Mesendoderm (in vitro differentiated cells): Measurements from ENCODE around the gene SPRR1A.

Source experiments
- DNase-seq: peaks from one replicate; pipeline ENCODE4 v3.0.0; 2013
- H2AK5ac ChIP-seq: 2 replicates; pipeline ENCODE4 v1.6.1; 2013; ENCODE audit warnings: low read length, inconsistent platforms
- H2BK120ac ChIP-seq: 2 replicates; pipeline ENCODE4 v1.6.1; 2013; ENCODE audit warnings: low read depth, mild to moderate bottlenecking, low read length, moderate library complexity, mixed read lengths
- H2BK15ac ChIP-seq: replicated peaks from 2 replicates; pipeline ENCODE4 v1.6.1; 2013; ENCODE audit warnings: low read depth, mild to moderate bottlenecking, moderate library complexity
- H2BK5ac ChIP-seq: 2 replicates; pipeline ENCODE4 v1.6.1; 2013; ENCODE audit warnings: low read length, inconsistent platforms
- H3K18ac ChIP-seq: 2 replicates; pipeline ENCODE4 v1.6.1; 2013; ENCODE audit warnings: mild to moderate bottlenecking, low read length, mixed read lengths
- H3K23ac ChIP-seq: one replicate; pipeline ENCODE4 v1.6.1; 2013; ENCODE audit warnings: low read length
- H3K27ac ChIP-seq: 2 replicates; pipeline ENCODE4 v1.5.1; 2013; ENCODE audit warnings: low read depth, mild to moderate bottlenecking, inconsistent platforms, low read length, moderate library complexity
- H3K27me3 ChIP-seq: 2 replicates; pipeline ENCODE4 v1.6.1; 2013; ENCODE audit warnings: low read length, control low read depth, mild to moderate bottlenecking, inconsistent platforms; ENCODE audit not compliant: insufficient read depth, poor library complexity
- H3K36me3 ChIP-seq: 2 replicates; pipeline ENCODE4 v1.6.1; 2013; ENCODE audit warnings: low read length, inconsistent platforms; ENCODE audit not compliant: control insufficient read depth, insufficient read depth
- H3K4ac ChIP-seq: one replicate; pipeline ENCODE4 v1.6.1; 2013; ENCODE audit warnings: low read depth, mild to moderate bottlenecking, low read length, moderate library complexity
- H3K4me1 ChIP-seq: 2 replicates; pipeline ENCODE4 v1.6.1; 2013; ENCODE audit warnings: low read depth, low read length, inconsistent platforms; ENCODE audit not compliant: control insufficient read depth
- H3K4me2 ChIP-seq: 2 replicates; pipeline ENCODE4 v1.6.1; 2013; ENCODE audit warnings: low read length
- H3K4me3 ChIP-seq: 2 replicates; pipeline ENCODE4 v1.5.1; 2013; ENCODE audit warnings: mild to moderate bottlenecking, low read length
- H3K56ac ChIP-seq: one replicate; pipeline ENCODE4 v1.6.1; 2013; ENCODE audit warnings: low read length
- H3K79me1 ChIP-seq: 2 replicates; pipeline ENCODE4 v1.6.1; 2013; ENCODE audit warnings: low read length, inconsistent platforms
- H3K79me2 ChIP-seq: 2 replicates; pipeline ENCODE4 v1.6.1; 2013; ENCODE audit warnings: mild to moderate bottlenecking, low read length; ENCODE audit not compliant: control insufficient read depth, insufficient read depth
- H3K9ac ChIP-seq: 2 replicates; pipeline ENCODE4 v1.6.1; 2013; ENCODE audit warnings: low read length, inconsistent platforms
- H4K5ac ChIP-seq: one replicate; pipeline ENCODE4 v1.6.1; 2013; ENCODE audit warnings: low read length
- H4K8ac ChIP-seq: one replicate; pipeline ENCODE4 v1.6.1; 2013; ENCODE audit warnings: low read depth, mild to moderate bottlenecking, control low read depth, low read length, moderate library complexity
- WGBS: extraction: QIAGEN DNeasy Blood & Tissue Kit; methylation state at CpG from one replicate; pipeline ENCODE4 v1.1.7; 2013; ENCODE audit warnings: low lambda C conversion rate, missing lambda C conversion rate; ENCODE audit not compliant: insufficient coverage; ENCODE audit errors: extremely low coverage; 5-methylcytosine and 5-hydroxymethylcytosine counted together

The SPRR1A gene

DNA sequence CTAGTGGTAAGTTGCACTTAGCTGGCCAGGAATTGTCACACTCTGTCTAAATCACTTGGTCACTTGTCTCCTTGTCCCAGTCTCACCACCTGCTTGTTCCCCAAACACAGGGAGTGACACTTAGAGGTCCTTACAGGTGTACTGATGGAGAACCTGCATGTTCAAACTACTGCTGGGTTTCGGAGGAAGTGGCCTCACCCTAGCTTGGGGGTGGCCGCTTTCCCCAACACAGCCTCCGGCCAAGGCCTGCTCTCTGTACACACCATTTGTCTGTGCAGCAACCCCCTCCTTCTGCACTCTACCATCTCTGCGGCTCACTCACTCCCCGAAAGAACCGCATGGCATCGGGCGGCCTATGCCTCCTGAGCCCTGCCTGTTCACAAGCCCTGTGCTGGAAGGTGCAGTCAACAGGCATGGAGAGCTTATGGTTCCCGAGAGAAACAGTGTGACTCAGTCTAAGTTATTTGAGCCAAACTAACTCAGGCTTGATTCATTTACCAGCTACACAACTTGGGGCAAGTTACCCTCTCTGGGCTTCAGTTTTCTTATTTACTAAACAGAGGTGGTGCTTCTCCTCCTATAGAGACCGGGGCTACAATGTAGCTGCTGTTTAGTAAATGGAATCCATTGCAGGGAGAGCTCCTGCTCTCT is 24.0 kb upstream of the SPRR1A start:
- H4K5ac ChIP-seq = no peak overlapping the region
- no peaks in the 10 kb centered on the region for H3K4me1 ChIP-seq
- H2BK5ac ChIP-seq = no peak overlapping the region
- no peak overlapping the region for H3K4me3 ChIP-seq
- no peak overlapping the region for H3K4ac ChIP-seq
- H2BK15ac ChIP-seq = no peak overlapping the region
- H3K9ac ChIP-seq = no peak overlapping the region
- H2AK5ac ChIP-seq = no peak overlapping the region
- H4K8ac ChIP-seq = no peak overlapping the region
- no peak overlapping the region for H3K56ac ChIP-seq
- no peak overlapping the region for H3K23ac ChIP-seq
- H3K18ac ChIP-seq = no peak overlapping the region
- no peak overlapping the region for H3K27ac ChIP-seq
- H3K79me2 ChIP-seq = no peaks in the 10 kb centered on the region
- no peak for DNase-seq
- no peaks in the 10 kb centered on the region for H3K27me3 ChIP-seq
- H2BK120ac ChIP-seq = no peak overlapping the region
- H3K4me2 ChIP-seq = no peak overlapping the region
- no peaks in the 10 kb centered on the region for H3K79me1 ChIP-seq
- H3K36me3 ChIP-seq = no peaks in the 10 kb centered on the region
- no CpG with 5 or more reads among the region's 10 CpGs for WGBS

DNA sequence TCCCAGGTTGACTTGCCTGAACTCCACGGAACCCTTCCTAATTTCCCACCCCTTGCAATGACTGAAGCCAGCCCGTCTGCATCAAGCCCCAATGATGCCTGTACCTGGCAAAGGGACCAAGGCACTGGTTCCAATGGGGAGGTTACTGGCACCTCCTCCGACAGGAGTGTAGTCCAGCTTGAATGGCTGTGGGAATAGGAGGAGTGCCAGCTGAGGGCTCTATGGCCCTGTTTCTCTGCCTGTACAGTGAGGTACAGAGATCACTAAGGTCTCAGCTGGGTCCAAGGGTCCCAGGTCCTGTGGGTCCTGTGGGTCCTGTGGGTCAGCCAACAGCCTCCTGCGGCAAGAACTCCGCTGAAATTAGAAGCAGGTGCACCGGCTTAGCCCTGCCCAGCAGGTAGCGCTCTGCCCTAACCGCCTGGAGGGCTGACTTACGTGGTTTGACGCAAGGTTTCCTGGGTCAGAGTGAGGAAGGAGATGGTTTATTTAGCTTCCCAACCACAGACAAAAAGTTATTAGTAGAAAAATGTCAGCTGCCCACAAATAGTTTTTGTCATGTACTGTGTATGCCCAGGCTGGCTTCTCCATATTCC is 23.3 kb upstream of the SPRR1A start:
- Histone ChIP-seq H2BK15ac (no peak overlapping the region), H3K18ac (no peak overlapping the region), H3K4ac (no peak overlapping the region), H4K5ac (no peak overlapping the region), H3K27me3 (no peaks in the 10 kb centered on the region), H4K8ac (no peak overlapping the region), H3K36me3 (no peaks in the 10 kb centered on the region), H3K27ac (no peak overlapping the region), H3K4me1 (no peaks in the 10 kb centered on the region), H2BK5ac (no peak overlapping the region), H3K56ac (no peak overlapping the region), H3K4me2 (no peak overlapping the region), H2AK5ac (no peak overlapping the region), H2BK120ac (no peak overlapping the region), H3K79me2 (no peaks in the 10 kb centered on the region), H3K79me1 (no peaks in the 10 kb centered on the region), H3K4me3 (no peak overlapping the region), H3K23ac (no peak overlapping the region), H3K9ac (no peak overlapping the region)
- no CpG with 5 or more reads among the region's 10 CpGs for WGBS
- peak; percentile 47 for DNase-seq

GRCh38 chr1:152961226-152961891 is 22.5 kb upstream of the SPRR1A start:
- no peak for DNase-seq
- WGBS = no CpG with 5 or more reads among the region's 7 CpGs
- H4K5ac ChIP-seq = no peak overlapping the region

GRCh38 chr1:152962876-152963415 is 20.9 kb upstream of the SPRR1A start:
- no peak overlapping the region for H2BK120ac ChIP-seq
- H3K27me3 ChIP-seq = no peaks in the 10 kb centered on the region
- no peak overlapping the region for H2AK5ac ChIP-seq
- H2BK15ac ChIP-seq = no peak overlapping the region
- no peak overlapping the region for H3K4me2 ChIP-seq
- H3K4me3 ChIP-seq = no peak overlapping the region
- DNase-seq = peak; percentile 75
- no peak overlapping the region for H3K56ac ChIP-seq
- H3K4ac ChIP-seq = no peak overlapping the region
- no peak overlapping the region for H4K8ac ChIP-seq
- H3K36me3 ChIP-seq = no peaks in the 10 kb centered on the region
- H3K9ac ChIP-seq = no peak overlapping the region
- H3K23ac ChIP-seq = no peak overlapping the region
- no peaks in the 10 kb centered on the region for H3K79me1 ChIP-seq
- no peak overlapping the region for H3K27ac ChIP-seq
- H3K18ac ChIP-seq = no peak overlapping the region
- WGBS = no CpG with 5 or more reads among the region's 2 CpGs
- H3K4me1 ChIP-seq = no peaks in the 10 kb centered on the region
- no peak overlapping the region for H2BK5ac ChIP-seq
- no peaks in the 10 kb centered on the region for H3K79me2 ChIP-seq
- no peak overlapping the region for H4K5ac ChIP-seq

More at GRCh38 chr1:152961226-152961891, 22.5 kb upstream of the SPRR1A start:
- Histone ChIP-seq H2BK15ac (no peak overlapping the region), H3K36me3 (no peaks in the 10 kb centered on the region), H3K4ac (no peak overlapping the region), H3K4me2 (no peak overlapping the region), H4K8ac (no peak overlapping the region), H2BK120ac (no peak overlapping the region), H3K56ac (no peak overlapping the region), H3K4me3 (no peak overlapping the region), H3K79me2 (no peaks in the 10 kb centered on the region), H2BK5ac (no peak overlapping the region), H3K23ac (no peak overlapping the region), H3K18ac (no peak overlapping the region), H3K27me3 (no peaks in the 10 kb centered on the region), H3K4me1 (no peaks in the 10 kb centered on the region), H2AK5ac (no peak overlapping the region), H3K9ac (no peak overlapping the region), H3K79me1 (no peaks in the 10 kb centered on the region), H3K27ac (no peak overlapping the region)

DNA sequence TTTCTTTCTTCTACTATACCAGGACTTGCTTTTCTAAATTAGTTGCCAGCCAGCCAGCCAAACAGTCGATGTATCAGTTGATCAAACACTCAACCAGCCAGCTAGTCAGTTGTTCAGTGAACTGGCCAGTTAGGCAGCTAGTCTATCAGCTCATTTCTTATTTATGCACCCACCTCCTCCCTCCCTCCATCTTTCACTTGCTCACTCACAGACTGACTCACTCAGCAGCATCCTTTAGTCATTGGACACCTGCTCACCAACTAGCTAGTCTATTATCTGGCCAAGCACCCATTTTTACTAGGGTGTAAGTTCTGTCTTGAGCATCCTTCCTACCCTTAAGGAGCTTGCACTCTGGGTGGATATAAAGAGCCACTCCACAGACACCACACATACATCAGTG is 19.3 kb upstream of the SPRR1A start:
- Histone ChIP-seq H3K79me2 (no peaks in the 10 kb centered on the region), H3K4me1 (no peaks in the 10 kb centered on the region), H3K27me3 (no peaks in the 10 kb centered on the region), H3K4me2 (no peak overlapping the region), H3K56ac (no peak overlapping the region), H3K23ac (no peak overlapping the region), H3K79me1 (no peaks in the 10 kb centered on the region), H2AK5ac (no peak overlapping the region), H3K9ac (no peak overlapping the region), H3K27ac (no peak overlapping the region), H2BK5ac (no peak overlapping the region), H4K8ac (no peak overlapping the region), H3K18ac (no peak overlapping the region), H2BK15ac (no peak overlapping the region), H3K4me3 (no peak overlapping the region), H3K36me3 (no peaks in the 10 kb centered on the region), H2BK120ac (no peak overlapping the region), H3K4ac (no peak overlapping the region), H4K5ac (no peak overlapping the region)
- no peak for DNase-seq
- WGBS = no CpG with 5 or more reads among the region's 1 CpG
